ENCODE measurements around the gene DLG2.

DLG2 gene

DNA sequence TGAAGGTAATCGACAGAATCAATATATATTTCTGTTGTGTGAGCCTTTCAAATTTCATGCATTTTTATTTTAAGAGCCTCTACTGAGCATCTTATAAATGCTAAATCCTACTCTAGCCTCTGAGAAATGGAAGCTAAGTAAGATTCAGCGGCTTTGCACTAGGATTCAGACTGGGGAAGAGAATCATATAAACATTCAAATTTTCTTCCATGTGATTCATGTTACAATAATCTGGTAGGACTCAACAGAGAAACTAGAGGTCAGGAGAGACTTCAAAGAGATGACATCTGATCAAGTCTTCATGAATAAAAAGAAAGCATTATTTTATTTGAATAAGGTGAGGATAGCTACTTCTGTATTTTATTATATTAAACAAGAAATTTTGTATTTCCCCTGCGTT is 538.9 kb downstream of the DLG2 start:
- TF ChIP-seq FOXP2 (optimal IDR thresholded peaks at IDR 0.05; ENCODE audit: borderline replicate concordance, extremely low read depth, extremely low read length, insufficient read depth): no peak
- TF ChIP-seq, protein P1, sequence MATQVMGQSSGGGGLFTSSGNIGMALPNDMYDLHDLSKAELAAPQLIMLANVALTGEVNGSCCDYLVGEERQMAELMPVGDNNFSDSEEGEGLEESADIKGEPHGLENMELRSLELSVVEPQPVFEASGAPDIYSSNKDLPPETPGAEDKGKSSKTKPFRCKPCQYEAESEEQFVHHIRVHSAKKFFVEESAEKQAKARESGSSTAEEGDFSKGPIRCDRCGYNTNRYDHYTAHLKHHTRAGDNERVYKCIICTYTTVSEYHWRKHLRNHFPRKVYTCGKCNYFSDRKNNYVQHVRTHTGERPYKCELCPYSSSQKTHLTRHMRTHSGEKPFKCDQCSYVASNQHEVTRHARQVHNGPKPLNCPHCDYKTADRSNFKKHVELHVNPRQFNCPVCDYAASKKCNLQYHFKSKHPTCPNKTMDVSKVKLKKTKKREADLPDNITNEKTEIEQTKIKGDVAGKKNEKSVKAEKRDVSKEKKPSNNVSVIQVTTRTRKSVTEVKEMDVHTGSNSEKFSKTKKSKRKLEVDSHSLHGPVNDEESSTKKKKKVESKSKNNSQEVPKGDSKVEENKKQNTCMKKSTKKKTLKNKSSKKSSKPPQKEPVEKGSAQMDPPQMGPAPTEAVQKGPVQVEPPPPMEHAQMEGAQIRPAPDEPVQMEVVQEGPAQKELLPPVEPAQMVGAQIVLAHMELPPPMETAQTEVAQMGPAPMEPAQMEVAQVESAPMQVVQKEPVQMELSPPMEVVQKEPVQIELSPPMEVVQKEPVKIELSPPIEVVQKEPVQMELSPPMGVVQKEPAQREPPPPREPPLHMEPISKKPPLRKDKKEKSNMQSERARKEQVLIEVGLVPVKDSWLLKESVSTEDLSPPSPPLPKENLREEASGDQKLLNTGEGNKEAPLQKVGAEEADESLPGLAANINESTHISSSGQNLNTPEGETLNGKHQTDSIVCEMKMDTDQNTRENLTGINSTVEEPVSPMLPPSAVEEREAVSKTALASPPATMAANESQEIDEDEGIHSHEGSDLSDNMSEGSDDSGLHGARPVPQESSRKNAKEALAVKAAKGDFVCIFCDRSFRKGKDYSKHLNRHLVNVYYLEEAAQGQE (IDR thresholded peaks at IDR 0.05; ENCODE audit: insufficient read depth in 1 of 2, low read depth in 2 of 2, low read length in 2 of 2): no peak
- TF ChIP-seq POLR2AphosphoS5 (IDR thresholded peaks at IDR 0.05; ENCODE audit: low read depth, low read length): no peak
- TF ChIP-seq SIN3A (IDR thresholded peaks at IDR 0.05; ENCODE audit: borderline replicate concordance, insufficient read depth, low read length): no peak
- no peak for TF ChIP-seq TAF1 (IDR thresholded peaks at IDR 0.05; ENCODE audit: borderline replicate concordance, insufficient read depth, low read length)

DNA sequence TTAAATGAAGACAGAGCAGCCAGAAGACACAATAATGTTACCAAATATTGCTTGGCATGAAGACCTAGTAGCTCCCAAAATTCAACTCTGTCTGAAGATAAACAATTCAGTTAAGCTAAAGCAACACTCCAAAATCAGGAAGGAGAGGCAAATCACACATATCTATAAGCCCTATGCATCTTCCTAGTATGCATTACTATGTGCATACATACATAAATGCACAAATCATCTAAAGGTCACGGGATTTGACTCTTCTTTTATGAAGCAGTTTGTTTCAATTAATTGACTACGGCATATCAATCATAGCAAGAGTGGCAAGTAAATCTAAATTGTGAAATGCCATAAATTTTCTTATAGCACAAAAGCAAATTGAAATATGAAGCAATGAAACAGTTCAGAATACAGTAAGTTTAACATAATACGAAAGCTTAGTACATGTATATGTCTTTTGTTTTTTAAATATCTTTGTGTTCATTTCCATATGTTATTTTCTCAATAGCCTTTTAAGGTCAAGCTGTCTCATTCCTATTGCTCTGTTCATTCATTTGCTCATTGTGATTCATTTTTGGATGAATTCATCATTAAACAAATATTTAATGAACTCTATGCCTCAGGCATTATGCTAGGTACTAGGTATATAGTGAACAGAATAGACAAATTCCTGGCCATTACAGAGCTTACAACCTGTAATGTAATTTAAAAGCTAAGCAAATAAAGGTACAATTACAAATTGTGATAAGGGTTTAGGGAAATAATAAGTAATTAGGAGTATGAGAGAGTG is 540.5 kb downstream of the DLG2 start:
- TF ChIP-seq FOXP2 (optimal IDR thresholded peaks at IDR 0.05; ENCODE audit: borderline replicate concordance, extremely low read depth, extremely low read length, insufficient read depth): no peak
- no peak for TF ChIP-seq POLR2AphosphoS5 (IDR thresholded peaks at IDR 0.05; ENCODE audit: low read depth, low read length)
- TF ChIP-seq, protein P1 (IDR thresholded peaks at IDR 0.05; ENCODE audit: insufficient read depth in 1 of 2, low read depth in 2 of 2, low read length in 2 of 2): no peak
- no peak for TF ChIP-seq TAF1 (IDR thresholded peaks at IDR 0.05; ENCODE audit: borderline replicate concordance, insufficient read depth, low read length)
- TF ChIP-seq SIN3A (IDR thresholded peaks at IDR 0.05; ENCODE audit: borderline replicate concordance, insufficient read depth, low read length): no peak

DNA sequence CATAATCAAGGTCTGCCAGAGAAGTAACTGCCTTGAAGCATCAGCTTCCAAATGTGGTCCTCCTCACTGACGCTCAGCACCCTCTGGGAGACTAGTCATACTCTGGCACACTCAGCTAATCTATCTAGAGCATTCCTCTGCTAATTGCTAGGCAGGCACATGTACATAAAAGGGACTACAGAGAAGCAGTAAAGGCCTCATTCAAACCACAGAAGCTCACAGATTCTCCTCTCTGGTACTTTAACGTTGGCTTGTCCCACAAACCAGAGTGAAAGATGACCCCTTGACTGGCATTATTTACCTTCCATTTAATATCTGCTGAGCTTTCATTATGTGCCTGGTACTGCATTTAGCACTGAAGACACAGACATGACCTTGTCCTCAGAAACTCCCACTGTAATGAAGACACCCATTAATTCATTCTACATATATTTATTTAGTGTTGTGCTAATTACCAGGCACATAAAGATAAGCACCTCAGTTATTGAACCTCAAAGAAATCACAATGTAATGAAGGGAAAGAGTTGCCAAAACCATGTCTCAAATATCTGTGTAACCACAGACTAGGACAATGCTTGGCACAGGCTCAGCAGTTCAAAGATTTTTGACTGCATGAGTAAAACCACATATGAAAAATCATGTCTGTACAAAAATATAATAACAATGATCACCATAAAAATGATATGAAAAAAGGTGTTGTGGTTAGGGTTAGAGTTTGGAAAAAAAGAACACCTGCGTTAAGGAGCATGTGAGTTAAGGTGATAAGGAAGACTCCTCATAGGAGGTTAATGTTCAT is 550.4 kb downstream of the DLG2 start:
- TF ChIP-seq SIN3A (IDR thresholded peaks at IDR 0.05; ENCODE audit: borderline replicate concordance, insufficient read depth, low read length) (no peak), POLR2AphosphoS5 (IDR thresholded peaks at IDR 0.05; ENCODE audit: low read depth, low read length) (no peak), FOXP2 (optimal IDR thresholded peaks at IDR 0.05; ENCODE audit: borderline replicate concordance, extremely low read depth, extremely low read length, insufficient read depth) (no peak), TAF1 (IDR thresholded peaks at IDR 0.05; ENCODE audit: borderline replicate concordance, insufficient read depth, low read length) (no peak)
- TF ChIP-seq, protein P1 (IDR thresholded peaks at IDR 0.05; ENCODE audit: insufficient read depth in 1 of 2, low read depth in 2 of 2, low read length in 2 of 2): no peak

DNA sequence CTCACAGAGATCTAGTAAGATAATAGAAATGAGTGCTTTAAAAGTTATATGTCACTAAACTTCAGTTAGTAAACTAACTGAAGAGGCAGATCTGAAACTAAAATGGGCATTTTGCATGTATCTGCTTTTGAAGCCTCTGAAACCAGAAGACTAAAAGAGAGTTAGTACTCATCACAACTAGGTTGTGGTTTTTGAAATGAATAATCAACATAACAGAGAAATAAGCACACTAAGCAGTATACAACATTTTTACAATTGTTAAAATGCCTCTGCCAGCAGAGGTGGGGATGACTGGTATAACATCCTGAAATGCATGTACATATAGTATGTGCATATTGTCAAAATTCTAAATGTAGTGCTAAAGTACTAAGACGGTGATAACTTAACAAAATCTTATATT is 564.5 kb downstream of the DLG2 start:
- no peak for TF ChIP-seq POLR2AphosphoS5 (IDR thresholded peaks at IDR 0.05; ENCODE audit: low read depth, low read length)
- no peak for TF ChIP-seq FOXP2 (optimal IDR thresholded peaks at IDR 0.05; ENCODE audit: borderline replicate concordance, extremely low read depth, extremely low read length, insufficient read depth)
- no peak for TF ChIP-seq SIN3A (IDR thresholded peaks at IDR 0.05; ENCODE audit: borderline replicate concordance, insufficient read depth, low read length)
- TF ChIP-seq, protein P1 (IDR thresholded peaks at IDR 0.05; ENCODE audit: insufficient read depth in 1 of 2, low read depth in 2 of 2, low read length in 2 of 2): no peak
- TF ChIP-seq TAF1 (IDR thresholded peaks at IDR 0.05; ENCODE audit: borderline replicate concordance, insufficient read depth, low read length): no peak
